ENCODE measurements around the gene PIP5K1C. TPM values are rescaled to one million over a fixed set of nuclear protein-coding genes. Genes with fewer than 3 reads are reported as not detected.
"Not testable (repeated sequence)": the region's sequence is repeated elsewhere in the genome, so short reads cannot be mapped to it uniquely, and the experiment has no call there.

The PIP5K1C gene
- polyA plus RNA-seq, 12 donors = 16.0 to 30.4 (median 19.9) TPM; not detected in 1

DNA sequence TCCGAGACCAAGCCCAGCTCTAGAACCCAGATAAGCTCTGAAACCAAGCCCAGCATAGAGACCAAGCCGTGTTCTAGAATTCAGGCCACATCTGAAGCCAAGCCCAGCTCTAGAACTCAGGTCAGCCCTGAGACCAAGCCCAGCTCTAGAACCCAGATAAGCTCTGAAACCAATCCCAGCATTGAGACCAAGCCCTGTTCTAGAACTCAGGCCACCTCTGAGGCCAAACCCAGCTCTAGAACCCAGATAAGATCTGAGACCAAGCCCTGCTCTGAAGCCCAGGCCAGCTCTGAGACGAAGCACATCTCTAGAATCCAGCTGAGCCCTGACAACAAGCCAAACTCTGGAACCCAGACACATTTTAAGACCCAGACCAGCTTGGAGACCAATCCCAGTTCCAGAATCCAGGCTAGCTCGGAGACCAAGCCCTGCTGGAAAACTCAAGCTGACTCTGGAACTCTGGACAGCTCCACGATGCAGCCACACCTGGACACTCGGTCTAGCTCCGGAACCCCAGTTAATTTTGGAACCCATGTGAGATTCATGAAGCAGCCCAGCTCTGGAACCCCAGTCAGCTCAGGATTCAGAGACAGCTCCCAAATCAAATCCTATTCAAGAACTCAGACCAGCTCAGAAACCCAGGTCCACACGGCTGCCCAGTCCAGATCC lies 109.1 kb downstream of the PIP5K1C start:
- no peak for DNase-seq

DNA sequence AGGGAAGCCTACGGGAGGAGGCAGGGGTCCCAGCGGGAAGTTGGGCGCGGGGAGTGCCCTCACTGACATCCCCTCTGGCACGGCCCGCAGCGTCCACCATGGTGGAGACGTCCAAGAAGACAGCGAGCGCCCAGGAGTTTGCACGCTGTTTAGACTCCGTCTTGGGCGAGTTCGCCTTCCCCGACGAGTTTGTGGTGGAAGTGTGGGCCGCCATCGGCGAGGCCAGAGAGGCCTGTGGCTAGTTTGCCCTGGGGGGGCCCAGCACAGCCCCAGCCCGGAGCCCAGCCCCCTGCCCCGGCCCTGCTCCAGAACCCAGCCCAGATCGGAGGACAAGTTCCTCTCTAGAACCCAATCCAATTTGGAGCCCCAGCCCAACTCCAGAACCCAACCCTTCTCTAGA lies 110.3 kb downstream of the PIP5K1C start:
- no peak for DNase-seq

DNA sequence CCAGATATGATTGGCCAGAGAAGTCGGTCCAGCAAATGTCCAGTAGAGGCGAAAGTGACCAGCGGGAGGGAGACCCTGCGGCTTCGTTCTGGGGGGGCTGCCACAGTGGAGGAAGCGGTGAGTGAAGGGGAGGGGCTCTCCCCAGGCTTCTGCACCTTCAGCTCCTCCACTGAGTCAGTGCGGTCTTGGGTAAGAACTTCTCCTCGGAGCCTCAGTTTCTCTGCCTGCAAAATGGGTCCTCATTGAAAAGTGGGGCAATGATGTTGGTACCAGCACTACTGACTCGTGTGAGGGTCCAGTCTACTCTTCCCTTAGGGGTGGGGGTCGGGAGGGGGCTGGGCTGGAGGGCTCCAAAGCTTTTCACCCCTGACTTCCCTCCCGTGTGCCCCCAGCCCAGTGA lies 110.8 kb downstream of the PIP5K1C start:
- DNase-seq = no peak

DNA sequence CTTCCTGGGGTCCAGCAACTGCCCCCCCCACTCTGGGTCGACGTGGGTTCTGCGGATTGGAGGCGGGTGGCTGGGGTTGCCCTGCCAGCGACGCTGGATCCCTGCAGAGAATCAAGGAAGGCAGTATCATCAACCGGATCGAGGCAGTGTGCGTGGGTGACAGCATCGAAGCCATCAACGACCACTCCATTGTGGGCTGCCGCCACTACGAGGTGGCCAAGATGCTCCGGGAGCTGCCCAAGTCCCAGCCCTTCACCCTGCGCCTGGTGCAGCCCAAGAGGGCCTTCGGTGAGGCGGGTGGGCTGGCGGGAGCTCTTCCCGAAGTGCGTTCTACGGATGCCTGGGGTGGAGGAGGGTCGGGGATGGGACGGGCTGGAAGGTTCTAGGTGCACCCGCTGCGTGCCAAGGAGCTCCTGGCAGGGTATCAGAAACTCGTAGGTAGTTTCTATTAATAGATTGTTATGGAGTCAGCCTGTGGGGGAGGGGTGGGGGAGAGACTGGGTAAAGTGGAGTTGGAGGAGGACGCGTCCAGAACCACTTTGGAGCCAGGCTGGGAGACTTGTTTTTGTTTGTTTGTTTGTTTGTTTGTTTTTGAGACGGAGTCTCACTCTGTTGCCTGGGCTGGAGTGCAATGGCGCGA lies 113.4 kb downstream of the PIP5K1C start:
- DNase-seq = no peak

DNA sequence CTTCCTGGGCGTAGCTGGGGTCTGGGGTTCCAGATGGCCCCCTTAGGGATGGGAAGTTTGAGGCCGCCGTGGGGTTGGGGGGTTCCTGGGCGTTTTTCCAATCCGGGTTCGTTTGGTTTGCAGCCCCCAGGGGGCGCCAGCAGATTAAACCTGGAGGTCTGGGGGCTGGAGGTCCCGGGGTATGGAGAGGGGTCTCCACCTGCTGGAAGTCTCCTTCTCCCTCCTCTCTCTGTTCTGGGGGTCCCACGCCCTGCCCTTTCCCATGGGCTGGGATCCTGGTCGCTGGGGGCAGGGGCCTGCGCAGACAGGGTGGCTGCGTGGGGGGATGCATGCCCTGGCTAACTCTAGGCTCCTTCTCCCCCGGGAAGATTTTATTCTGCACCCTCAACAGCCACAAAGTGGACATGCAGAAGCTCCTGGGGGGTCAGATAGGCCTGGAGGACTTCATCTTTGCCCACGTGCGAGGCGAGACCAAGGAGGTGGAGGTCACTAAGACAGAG lies 114.1 kb downstream of the PIP5K1C start:
- DNase-seq = no peak

DNA sequence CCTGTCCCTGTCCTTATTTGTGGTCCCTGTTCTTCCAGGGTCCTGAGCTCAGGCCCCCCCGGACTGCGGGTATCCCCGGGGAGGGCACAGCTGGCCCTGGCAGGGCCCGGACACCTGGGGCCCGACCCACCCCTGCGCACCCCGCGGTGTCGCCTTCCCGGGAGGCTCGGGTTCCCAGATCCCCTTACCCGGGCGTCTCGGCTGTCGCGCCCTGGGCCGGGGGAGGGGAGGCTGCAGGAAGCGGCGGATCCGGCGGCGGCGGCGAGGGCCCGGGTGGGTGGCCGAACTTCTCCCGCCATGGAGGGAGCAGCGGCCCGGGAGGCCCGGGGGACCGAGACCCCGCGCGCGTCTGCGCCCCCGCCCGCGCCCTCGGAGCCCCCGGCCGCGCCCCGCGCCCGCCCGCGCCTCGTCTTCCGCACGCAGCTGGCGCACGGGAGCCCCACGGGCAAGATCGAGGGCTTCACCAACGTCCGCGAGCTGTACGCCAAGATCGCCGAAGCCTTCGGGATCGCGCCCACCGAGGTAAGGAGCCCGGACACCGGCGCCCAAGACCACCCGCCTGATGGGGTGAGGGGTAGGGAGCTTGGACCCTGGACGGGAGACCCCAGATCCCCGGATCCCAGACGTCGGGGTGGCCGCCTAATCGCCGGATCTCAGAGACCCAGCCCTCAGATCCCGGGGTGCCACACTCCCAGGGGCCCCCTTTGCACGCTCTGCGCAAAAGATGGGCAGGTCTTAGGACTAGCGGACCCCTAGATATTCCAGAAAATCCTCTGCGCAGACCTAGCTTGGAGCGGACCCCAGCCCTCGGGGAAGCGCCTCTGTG lies 114.8 kb downstream of the PIP5K1C start, which contains the start of gene GIPC3:
GIPC3 (plus strand) TSS at position 178 of the 826 bp plus-strand sequence; CDS start at position 298, 120 bp downstream.
- no peak for DNase-seq

DNA sequence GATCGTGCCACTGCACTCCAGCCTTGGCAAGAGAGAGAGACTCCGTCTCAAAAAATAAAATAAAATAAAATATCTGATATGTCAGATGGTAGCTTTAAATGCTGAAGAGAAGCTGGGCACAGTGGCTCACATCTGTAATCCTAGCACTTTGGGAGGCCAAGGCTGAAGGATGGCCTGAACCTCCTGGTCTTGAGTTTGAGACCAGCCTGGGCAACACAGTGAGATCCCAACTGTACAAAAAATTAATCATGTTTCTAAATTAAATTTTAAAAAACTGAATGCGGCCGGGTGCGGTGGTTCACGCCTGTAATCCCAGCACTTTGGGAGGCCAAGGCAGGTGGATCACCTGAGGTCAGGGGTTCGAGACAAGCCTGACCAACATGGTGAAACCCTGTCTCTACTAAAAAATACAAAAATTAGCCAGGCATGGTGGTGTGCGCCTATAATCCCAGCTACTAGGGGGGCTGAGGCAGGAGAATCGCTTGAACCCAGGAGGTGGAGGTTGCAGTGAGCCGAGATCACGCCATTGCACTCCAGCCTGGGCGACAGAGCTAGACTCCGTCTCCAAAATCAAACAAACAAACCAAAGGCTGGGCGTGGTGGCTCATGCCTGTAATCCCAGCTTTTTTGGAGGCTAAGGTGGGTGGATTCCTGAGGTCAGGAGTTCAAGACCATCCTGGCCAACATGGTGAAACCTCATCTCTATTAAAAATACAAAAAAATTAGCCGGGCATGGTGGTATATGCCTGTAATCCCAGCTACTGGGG lies 116.0 kb downstream of the PIP5K1C start:
- DNase-seq = not testable (repeated sequence)

DNA sequence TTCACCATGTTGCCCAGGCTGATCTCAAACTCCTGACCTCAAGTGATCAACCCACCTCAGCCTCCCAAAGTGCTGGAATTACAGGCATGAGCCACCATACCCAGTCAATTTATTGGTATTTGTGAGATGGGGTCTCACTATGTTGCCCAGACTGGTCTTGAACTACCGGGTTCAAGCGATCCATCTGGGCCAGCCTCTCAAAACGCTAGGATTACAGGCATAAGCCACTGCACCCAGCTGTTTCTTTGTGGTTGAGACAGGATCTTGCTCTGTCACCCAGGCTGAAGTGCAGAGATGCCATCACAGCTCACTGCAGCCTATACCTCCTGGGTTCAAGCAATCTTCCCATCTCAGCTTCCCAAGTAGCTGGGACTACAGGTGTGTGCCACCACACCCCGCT lies 118.5 kb downstream of the PIP5K1C start:
- not testable (repeated sequence) for DNase-seq

Other genes with a start within 250 kb of the PIP5K1C start
- 10 to 100 TPM in 1 of 12 donors, 1 to 10 TPM in 1, under 1 TPM in 4, not detected in 6; 0.46 to 75.8 (median 0.69) TPM for gene SMIM24, start 219.9 kb downstream of the PIP5K1C start, polyA plus RNA-seq (ENCODE audit: insufficient read length in 12 of 12)
- not detected for gene SMIM44, start 217.0 kb downstream of the PIP5K1C start, polyA plus RNA-seq (ENCODE audit: insufficient read length in 12 of 12)
- 10 to 100 TPM in 1 of 12 donors, 1 to 10 TPM in 10, not detected in 1; 3.8 to 15.8 (median 5.0) TPM for gene DOHH, start 199.8 kb downstream of the PIP5K1C start, polyA plus RNA-seq (ENCODE audit: insufficient read length in 12 of 12)
- gene FZR1, start 194.2 kb downstream of the PIP5K1C start, polyA plus RNA-seq (ENCODE audit: insufficient read length in 12 of 12) = 10 to 100 TPM in 11 of 12 donors, not detected in 1; 21.8 to 47.2 (median 28.8) TPM
- 1 to 10 TPM in 10 of 12 donors, not detected in 2; 1.5 to 3.6 (median 3.0) TPM for gene TEKTIP1, start 161.3 kb downstream of the PIP5K1C start, polyA plus RNA-seq (ENCODE audit: insufficient read length in 12 of 12)
- 10 to 100 TPM in 11 of 12 donors, not detected in 1; 19.3 to 48.1 (median 24.1) TPM for gene MFSD12, start 142.9 kb downstream of the PIP5K1C start, polyA plus RNA-seq (ENCODE audit: insufficient read length in 12 of 12)
- 10 to 100 TPM in 11 of 12 donors, not detected in 1; 21.8 to 78.3 (median 32.1) TPM for gene HMG20B, start 127.5 kb downstream of the PIP5K1C start, polyA plus RNA-seq (ENCODE audit: insufficient read length in 12 of 12)
- gene GIPC3, start 115.0 kb downstream of the PIP5K1C start, polyA plus RNA-seq (ENCODE audit: insufficient read length in 12 of 12) = 1 to 10 TPM in 10 of 12 donors, not detected in 2; 1.1 to 3.2 (median 1.5) TPM
- 1 to 10 TPM in 9 of 12 donors, under 1 TPM in 1, not detected in 2; 0.96 to 2.9 (median 1.8) TPM for gene TBXA2R, start 93.6 kb downstream of the PIP5K1C start, polyA plus RNA-seq (ENCODE audit: insufficient read length in 12 of 12)
- gene CACTIN, start 73.7 kb downstream of the PIP5K1C start, polyA plus RNA-seq (ENCODE audit: insufficient read length in 12 of 12) = 10 to 100 TPM in 11 of 12 donors, not detected in 1; 13.8 to 32.4 (median 16.3) TPM
- gene TJP3, start 7.9 kb upstream of the PIP5K1C start, polyA plus RNA-seq (ENCODE audit: insufficient read length in 12 of 12) = 10 to 100 TPM in 1 of 12 donors, 1 to 10 TPM in 1, under 1 TPM in 8, not detected in 2; 0.18 to 15.1 (median 0.61) TPM
- 10 to 100 TPM in 7 of 12 donors, 1 to 10 TPM in 4, not detected in 1; 9.1 to 35.4 (median 12.2) TPM for gene APBA3, start 61.2 kb upstream of the PIP5K1C start, polyA plus RNA-seq (ENCODE audit: insufficient read length in 12 of 12)
- 10 to 100 TPM in 11 of 12 donors, not detected in 1; 17.1 to 26.3 (median 23.1) TPM for gene MRPL54, start 62.2 kb upstream of the PIP5K1C start, polyA plus RNA-seq (ENCODE audit: insufficient read length in 12 of 12)
- not detected for gene RAX2, start 71.8 kb upstream of the PIP5K1C start, polyA plus RNA-seq (ENCODE audit: insufficient read length in 12 of 12)
- 1 to 10 TPM in 4 of 12 donors, under 1 TPM in 6, not detected in 2; 0.51 to 3.6 (median 0.78) TPM for gene MATK, start 85.9 kb upstream of the PIP5K1C start, polyA plus RNA-seq (ENCODE audit: insufficient read length in 12 of 12)
- gene ZFR2, start 168.6 kb upstream of the PIP5K1C start, polyA plus RNA-seq (ENCODE audit: insufficient read length in 12 of 12) = under 1 TPM in 7 of 12 donors, not detected in 5; 0.05 to 0.94 (median 0.24) TPM
- 10 to 100 TPM in 1 of 12 donors, 1 to 10 TPM in 4, under 1 TPM in 6, not detected in 1; 0.13 to 27.3 (median 0.93) TPM for gene ATCAY, start 180.2 kb upstream of the PIP5K1C start, polyA plus RNA-seq (ENCODE audit: insufficient read length in 12 of 12)
- 100 to 1,000 TPM in 10 of 12 donors, 10 to 100 TPM in 1, not detected in 1; 89.1 to 304 (median 222) TPM for gene NMRK2, start 232.6 kb upstream of the PIP5K1C start, polyA plus RNA-seq (ENCODE audit: insufficient read length in 12 of 12)

Measured in muscle of arm (tissue), 12 donors.